Limb (tissue), 2 donors: ENCODE data around the gene MFRP.

Experiments
- DNase-seq, 2 donors: peaks; one replicate each; pipeline ENCODE4 v3.0.0-alpha.2; 2016; ENCODE audit errors: extremely low spot score in 2 of 2

The MFRP gene

GRCh38 chr11:119373059-119373920, 26.8 kb upstream of the MFRP start:
- DNase-seq = no peak

- no peak for DNase-seq
Measured at GRCh38 chr11:119372260-119373058, 26.0 kb upstream of the MFRP start.

GRCh38 chr11:119371778-119372182, 25.3 kb upstream of the MFRP start:
- DNase-seq = no peak

- DNase-seq = no peak
Measured at GRCh38 chr11:119371067-119371601, 24.6 kb upstream of the MFRP start.

- DNase-seq = no peak
Measured at GRCh38 chr11:119370486-119371046, 24.1 kb upstream of the MFRP start.

GRCh38 chr11:119369132-119369925, 22.8 kb upstream of the MFRP start:
- DNase-seq = peak in 1 of 2 donors; percentile 34

- peak; percentile 56 to 72 for DNase-seq
Measured at GRCh38 chr11:119368121-119369034, 21.9 kb upstream of the MFRP start.

- no peak for DNase-seq
Measured at GRCh38 chr11:119367661-119368120, 21.2 kb upstream of the MFRP start.

- no peak for DNase-seq
Measured at GRCh38 chr11:119366690-119367620, 20.4 kb upstream of the MFRP start.

- peak in 1 of 2 donors; percentile 23 for DNase-seq
Measured at GRCh38 chr11:119365071-119365591, 18.6 kb upstream of the MFRP start.

GRCh38 chr11:119363851-119364590, 17.5 kb upstream of the MFRP start:
- peak in 1 of 2 donors; percentile 81 for DNase-seq

GRCh38 chr11:119363081-119363850, 16.8 kb upstream of the MFRP start:
- DNase-seq = peak in 1 of 2 donors; percentile 33

- DNase-seq = no peak
Measured at GRCh38 chr11:119362741-119363080, 16.2 kb upstream of the MFRP start.

GRCh38 chr11:119361941-119362725, 15.6 kb upstream of the MFRP start:
- peak in 1 of 2 donors; percentile 26 for DNase-seq

GRCh38 chr11:119361056-119361787, 14.7 kb upstream of the MFRP start:
- peak in 1 of 2 donors; percentile 67 for DNase-seq
